HCT116 (cell line): ENCODE results near the gene SLFNL1. TPM values are rescaled to one million over a fixed set of nuclear protein-coding genes. Genes with fewer than 3 reads are reported as not detected.

Source experiments
- ATAC-seq: fragments of 200-7000 bp; cut with Tn5 transposase; 2 replicates; pipeline ENCODE4 v1.9.1; 2020; ENCODE audit warnings: mild to moderate bottlenecking, moderate library complexity
- BruUV-seq: library from RNA; stranded (reverse); fragments of 400-500 nt; replicated peaks from 2 replicates; lab custom pipeline; 2021; lab: Mats Ljungman, UMichigan
- CTCF ChIA-PET: fragments of 300-600 bp; sonication (Branson Sonifier 250); formaldehyde crosslinking; loops from one replicate; lab custom pipeline; 2021; ENCODE audit warnings: antibody characterized with exemption; lab: Charles Lee
- POLR2A ChIA-PET: fragments of 300-600, 350-600 bp; sonication (Branson Sonifier 250); formaldehyde crosslinking; loops from one replicate; lab custom pipeline; 2021; ENCODE audit warnings: antibody characterized with exemption; lab: Charles Lee
- RAD21 ChIA-PET, 2 experiments: fragments of 300-600 bp; sonication (Branson Sonifier 250); formaldehyde crosslinking; loops; one replicate each; lab custom pipeline; 2023; ENCODE audit warnings: low total read pairs in 2 of 2; ENCODE audit not compliant: uncharacterized antibody in 2 of 2, unreplicated experiment in 2 of 2, low non-redundant PET in 1 of 2; lab: Charles Lee
- DNase-seq: peaks from one replicate; pipeline ENCODE4 v3.0.0-alpha.2; 2010; ENCODE audit warnings: low read depth, low spot score
- H2AFZ ChIP-seq: fragments of 200-600 bp; shearing (Covaris generic), sonication (generic); 2 replicates; pipeline ENCODE4 v1.6.1; 2017; ENCODE audit warnings: low read depth, mixed run types, mixed read lengths, antibody characterized with exemption, low read length; ENCODE audit not compliant: poor library complexity, severe bottlenecking
- H3K27ac ChIP-seq: 2 replicates; pipeline ENCODE4 v1.5.1; 2012; ENCODE audit warnings: low read depth, low read length
- H3K27me3 ChIP-seq: fragments of 200-600 bp; sonication (generic); 2 replicates; pipeline ENCODE4 v1.6.1; 2016; ENCODE audit warnings: mixed run types, low read length, mixed read lengths; ENCODE audit not compliant: insufficient read depth
- H3K36me3 ChIP-seq, 2 experiments: fragments of 200-500 bp in 1 of 2; fragments of 200-600 bp in 1 of 2; sonication (Bioruptor generic) in 1 of 2; sonication (generic) in 1 of 2; 2 replicates each; pipeline versions ENCODE4 v1.5.1 to v1.6.1; 2014 to 2016; ENCODE audit warnings: low read length in 2 of 2, inconsistent platforms in 1 of 2, mixed read lengths in 1 of 2, mixed run types in 1 of 2; ENCODE audit not compliant: insufficient read depth in 2 of 2, control insufficient read depth in 1 of 2
- H3K4me1 ChIP-seq, 2 experiments: fragments of 200-600 bp in 1 of 2; sonication (generic) in 1 of 2; 2 replicates each; pipeline versions ENCODE4 v1.5.1 to v1.6.1; 2012 to 2017; ENCODE audit warnings: low read length in 2 of 2, inconsistent platforms in 1 of 2, mild to moderate bottlenecking in 1 of 2, mixed read lengths in 1 of 2, mixed run types in 1 of 2, moderate library complexity in 1 of 2; ENCODE audit not compliant: insufficient read depth in 2 of 2, control insufficient read depth in 1 of 2
- H3K4me2 ChIP-seq: fragments of 200-600 bp; sonication (generic); 2 replicates; pipeline ENCODE4 v1.6.1; 2017; ENCODE audit warnings: mixed run types, low read length, mixed read lengths
- H3K4me3 ChIP-seq, 2 experiments: fragments of 200-600 bp in 1 of 2; sonication (generic) in 1 of 2; replicated peaks in 1 of 2; 2 replicates each; pipeline ENCODE4 v1.5.1; 2011 to 2016; ENCODE audit warnings: low read length in 2 of 2, control low read depth in 1 of 2, low read depth in 1 of 2, mild to moderate bottlenecking in 1 of 2, mixed read lengths in 1 of 2, mixed run types in 1 of 2
- H3K79me2 ChIP-seq: fragments of 200-600 bp; sonication (generic); 2 replicates; pipeline ENCODE4 v1.6.1; 2017; ENCODE audit warnings: mild to moderate bottlenecking, mixed run types, low read length, moderate library complexity, mixed read lengths; ENCODE audit not compliant: insufficient read depth
- H3K9ac ChIP-seq: fragments of 200-600 bp; sonication (generic); 2 replicates; pipeline ENCODE4 v1.6.1; 2016; ENCODE audit warnings: low read length, mixed read lengths
- H3K9me2 ChIP-seq: fragments of 200-600 bp; sonication (generic), shearing (Covaris generic); 2 replicates; pipeline ENCODE4 v1.6.1; 2017; ENCODE audit warnings: mixed run types, mild to moderate bottlenecking, moderate library complexity; ENCODE audit not compliant: insufficient read depth
- H3K9me3 ChIP-seq, 2 experiments: fragments of 200-500 bp in 1 of 2; fragments of 200-600 bp in 1 of 2; sonication (Bioruptor generic) in 1 of 2; sonication (generic) in 1 of 2; 2 replicates each; pipeline ENCODE4 v1.6.1; 2014 to 2017; ENCODE audit warnings: low read length in 2 of 2, mixed read lengths in 2 of 2, inconsistent platforms in 1 of 2, low read depth in 1 of 2, mild to moderate bottlenecking in 1 of 2, mixed run types in 1 of 2, moderate library complexity in 1 of 2; ENCODE audit not compliant: control insufficient read depth in 1 of 2, insufficient read depth in 1 of 2
- H4K20me1 ChIP-seq: fragments of 200-600 bp; sonication (generic), shearing (Covaris generic); 2 replicates; pipeline ENCODE4 v1.6.1; 2017; ENCODE audit warnings: mixed run types, mild to moderate bottlenecking, moderate library complexity; ENCODE audit not compliant: insufficient read depth
- CEBPB ChIP-seq: IDR thresholded peaks from 2 replicates; pipeline ENCODE4 v1.6.1; 2012; ENCODE audit warnings: low read depth
- CTCF ChIP-seq, 3 experiments: fragments of 200-600 bp in 1 of 3; sonication (generic) in 1 of 3; IDR thresholded peaks in 2 of 3; conservative IDR thresholded peaks in 1 of 3; 2 replicates each; pipeline ENCODE4 v1.5.1; 2012 to 2017; ENCODE audit warnings: low read depth in 2 of 3, low read length in 2 of 3, antibody characterized with exemption in 1 of 3, borderline replicate concordance in 1 of 3, control low read depth in 1 of 3, mild to moderate bottlenecking in 1 of 3, mixed read lengths in 1 of 3, mixed run types in 1 of 3, moderate library complexity in 1 of 3; ENCODE audit not compliant: insufficient read depth in 1 of 3
- ELF1 ChIP-seq: IDR thresholded peaks from 2 replicates; pipeline ENCODE4 v1.6.1; 2012; ENCODE audit warnings: low read depth, borderline replicate concordance
- EZH2 ChIP-seq: fragments of 200-600 bp; sonication (generic); IDR thresholded peaks from 2 replicates; pipeline ENCODE4 v1.6.1; 2017; ENCODE audit warnings: antibody characterized with exemption, mixed run types
- EZH2phosphoT487 ChIP-seq: fragments of 200-600 bp; IDR thresholded peaks from 2 replicates; pipeline ENCODE4 v1.6.1; 2018; ENCODE audit warnings: antibody characterized with exemption, borderline replicate concordance
- FOSL1 ChIP-seq: IDR thresholded peaks from 2 replicates; pipeline ENCODE4 v1.6.1; 2012; ENCODE audit warnings: low read depth
- JUND ChIP-seq: IDR thresholded peaks from 2 replicates; pipeline ENCODE4 v1.6.1; 2012
- POLR2A ChIP-seq: IDR thresholded peaks from 2 replicates; pipeline ENCODE4 v1.7.0; 2011; ENCODE audit warnings: borderline replicate concordance; ENCODE audit not compliant: insufficient read depth, insufficient read length; ENCODE audit errors: extremely low read depth
- POLR2AphosphoS5 ChIP-seq: IDR thresholded peaks from 2 replicates; pipeline ENCODE4 v1.6.1; 2011; ENCODE audit warnings: mild to moderate bottlenecking, low read depth, low read length, moderate library complexity
- REST ChIP-seq: IDR thresholded peaks from 2 replicates; pipeline ENCODE4 v1.6.1; 2012; ENCODE audit warnings: low read depth
- SIN3A ChIP-seq: IDR thresholded peaks from 2 replicates; pipeline ENCODE4 v1.6.1; 2012; ENCODE audit warnings: low read depth
- SP1 ChIP-seq: IDR thresholded peaks from 2 replicates; pipeline ENCODE4 v1.6.1; 2012; ENCODE audit warnings: low read depth
- SRF ChIP-seq: IDR thresholded peaks from 2 replicates; pipeline ENCODE4 v1.6.1; 2012; ENCODE audit warnings: low read depth
- YY1 ChIP-seq: IDR thresholded peaks from 2 replicates; pipeline ENCODE4 v1.6.1; 2011; ENCODE audit warnings: low read length, low read depth, moderate library complexity, mild to moderate bottlenecking; ENCODE audit not compliant: insufficient replicate concordance; ENCODE audit errors: extremely low read depth
- ZBTB33 ChIP-seq: IDR thresholded peaks from 2 replicates; pipeline ENCODE4 v1.6.1; 2011; ENCODE audit warnings: mild to moderate bottlenecking, low read length, moderate library complexity; ENCODE audit not compliant: insufficient replicate concordance; ENCODE audit errors: extremely low read depth
- ZNF274 ChIP-seq: fragments of 200-500 bp; sonication (Bioruptor generic); IDR thresholded peaks from 2 replicates; pipeline ENCODE4 v1.6.1; 2014; ENCODE audit warnings: mild to moderate bottlenecking, low read depth, low read length, inconsistent platforms
- intact Hi-C: fragments of 100-400 bp; cut with micrococcal nuclease; formaldehyde crosslinking; loops from 2 replicates; pipeline ENCODE4 v1.10.0; 2022
- total RNA-seq: library from RNA; stranded (reverse); gene quantifications from one replicate; pipeline ENCODE4 v1.2.1, GENCODE V29; 2021; ENCODE audit not compliant: unreplicated experiment
- TF ChIP-seq, protein P1 (sequence below): IDR thresholded peaks from 2 replicates; pipeline ENCODE4 v1.6.1; 2012
- TF ChIP-seq, protein P2 (sequence below): IDR thresholded peaks from 2 replicates; pipeline ENCODE4 v1.6.1; 2012

SLFNL1 gene
- total RNA-seq, 1 experiment from 2014 or later, result 0.20 TPM

DNA sequence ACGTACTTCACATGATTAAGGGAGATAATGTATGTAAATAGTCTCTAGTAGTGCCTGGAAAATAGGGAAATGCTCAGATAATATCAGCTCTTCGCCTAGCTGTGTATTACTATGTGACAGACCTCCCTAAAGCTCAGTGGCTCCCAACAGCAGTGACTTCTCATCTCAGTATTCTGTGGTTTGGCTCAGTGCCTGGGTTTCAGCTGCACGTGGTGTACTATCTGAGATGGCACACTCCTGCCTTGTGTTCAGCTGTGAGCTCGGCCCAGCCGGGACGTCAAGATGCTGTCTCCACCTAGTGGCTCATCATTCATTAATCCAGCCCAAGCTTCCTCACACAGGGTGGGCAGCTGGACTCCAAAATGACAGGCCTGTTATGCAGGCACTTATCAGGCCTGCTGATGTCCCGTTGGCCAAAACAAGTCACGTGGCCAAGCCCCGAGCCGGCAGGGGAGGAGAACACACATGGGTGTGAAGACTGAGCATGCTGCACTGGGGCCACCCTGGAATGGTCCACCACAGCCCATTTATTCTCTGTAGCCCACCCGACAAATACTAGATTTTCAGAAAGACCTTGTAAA lies 17.8 kb downstream of the SLFNL1 start:
- H4K20me1 ChIP-seq, result peaks cover 19% of the 10 kb centered on the region; the same call in 1 of the 2 replicates
- peak overlapping the region; percentile 27; the same call in 1 of the 2 replicates for H3K4me2 ChIP-seq
- no peaks in the 10 kb centered on the region for H3K27me3 ChIP-seq
- POLR2A ChIA-PET, result no interaction called here
- H3K9ac ChIP-seq, result 0 out of 2 replicates have a peak overlapping the region, but pooled peaks have one; percentile 1
- no peak overlapping the region for H3K4me3 ChIP-seq
- DNase-seq (peak; percentile 92), ATAC-seq (peak; percentile 97)
- intact Hi-C loops, result loop anchor here (1.0 kb wide), 1 partner anchor 155 kb away; no protein-coding TSS in a partner anchor
- RAD21 ChIA-PET, result interaction anchor here (0.9 to 1.1 kb wide), 2 partner anchors 51 to 141 kb away, joined by 3 to 5 read pairs; partner anchors contain the start of gene CITED4 (in 1 of the 2)
- peaks cover 86% of the 10 kb centered on the region for H3K79me2 ChIP-seq
- H3K9me3 ChIP-seq, result no peaks in the 10 kb centered on the region
- no TSS peak for BruUV-seq
- peaks cover 55 to 84% of the 10 kb centered on the region in 2 experiments for H3K36me3 ChIP-seq
- H2AFZ ChIP-seq, result no peak overlapping the region
- H3K9me2 ChIP-seq, result no peaks in the 10 kb centered on the region
- H3K4me1 ChIP-seq, result peaks cover 12 to 23% of the 10 kb centered on the region in 2 experiments
- peak overlapping the region; percentile 28; the same call in 1 of the 2 replicates for H3K27ac ChIP-seq
- CTCF ChIA-PET, result interaction anchor here (0.8 to 2.0 kb wide), 6 partner anchors 9 to 471 kb away, joined by 3 to 11 read pairs (median 4); partner anchors contain the start of gene CTPS1
- TF ChIP-seq SRF, result no peak
- TF ChIP-seq, protein P1, sequence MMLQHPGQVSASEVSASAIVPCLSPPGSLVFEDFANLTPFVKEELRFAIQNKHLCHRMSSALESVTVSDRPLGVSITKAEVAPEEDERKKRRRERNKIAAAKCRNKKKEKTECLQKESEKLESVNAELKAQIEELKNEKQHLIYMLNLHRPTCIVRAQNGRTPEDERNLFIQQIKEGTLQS, result no peak
- peak; percentile 46 for TF ChIP-seq JUND
- peak; percentile 47 to 50 (median 49); a peak in 5 of 6 replicates for TF ChIP-seq CTCF (IDR thresholded peaks at IDR 0.05 in 2 of 3, conservative IDR thresholded peaks at IDR 0.05 in 1 of 3; ENCODE audit: borderline replicate concordance in 1 of 3, insufficient read depth in 1 of 3, low read depth in 2 of 3, low read length in 2 of 3)
- no peak for TF ChIP-seq YY1
- TF ChIP-seq, protein P2, sequence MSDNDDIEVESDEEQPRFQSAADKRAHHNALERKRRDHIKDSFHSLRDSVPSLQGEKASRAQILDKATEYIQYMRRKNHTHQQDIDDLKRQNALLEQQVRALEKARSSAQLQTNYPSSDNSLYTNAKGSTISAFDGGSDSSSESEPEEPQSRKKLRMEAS, result peak; percentile 97
- no peak for TF ChIP-seq ZNF274
- TF ChIP-seq EZH2, result no peak
- no peak for TF ChIP-seq EZH2phosphoT487
- TF ChIP-seq POLR2AphosphoS5, result peak; percentile 58; the same call in 1 of the 2 replicates
- TF ChIP-seq SIN3A, result peak; percentile 76; the same call in 1 of the 2 replicates
- no peak for TF ChIP-seq POLR2A
- no peak for TF ChIP-seq ELF1
- peak; percentile 14 for TF ChIP-seq ZBTB33
- no peak for TF ChIP-seq CEBPB
- TF ChIP-seq SP1, result peak; percentile 51; the same call in 1 of the 2 replicates
- no peak for TF ChIP-seq REST
- TF ChIP-seq FOSL1, result no peak
